Kidney (tissue), 22 donors: Measurements from ENCODE around the gene WDR4. TPM values are rescaled to one million over a fixed set of nuclear protein-coding genes. Genes with fewer than 3 reads are reported as not detected.
A peak's percentile ranks its signal among the peaks of the same experiment; 100 is the strongest.
"Not testable (repeated sequence)": the region's sequence is repeated elsewhere in the genome, so short reads cannot be mapped to it uniquely, and the experiment has no call there.

Experiments
- DNase-seq, 5 donors: peaks; one replicate each; pipeline ENCODE4 v3.0.0-alpha.2; 2013 to 2020
- FAIRE-seq: peaks from 2 replicates; lab custom pipeline; 2012; peaks lifted over from hg19 to GRCh38; lab: Jason Lieb, UNC
- H3K27ac ChIP-seq, 2 donors: one replicate each; pipeline ENCODE4 v1.7.0; 2013; ENCODE audit warnings: low read depth in 2 of 2, low read length in 2 of 2, inconsistent platforms in 1 of 2
- H3K27me3 ChIP-seq: one replicate; pipeline ENCODE4 v1.7.1; 2013; ENCODE audit warnings: low read length, inconsistent platforms; ENCODE audit not compliant: control insufficient read depth, insufficient read depth
- H3K36me3 ChIP-seq, 3 donors: one replicate each; pipeline versions ENCODE4 v1.7.0 to v1.7.1; 2013; ENCODE audit warnings: low read length in 3 of 3, control low read depth in 1 of 3, inconsistent platforms in 1 of 3; ENCODE audit not compliant: insufficient read depth in 3 of 3, control insufficient read depth in 2 of 3
- H3K4me1 ChIP-seq, 3 donors: one replicate each; pipeline versions ENCODE4 v1.7.0 to v1.7.1; 2013; ENCODE audit warnings: low read length in 3 of 3, inconsistent platforms in 1 of 3, low read depth in 1 of 3; ENCODE audit not compliant: control insufficient read depth in 2 of 3, insufficient read depth in 2 of 3
- H3K4me3 ChIP-seq, 3 donors: one replicate each; pipeline versions ENCODE4 v1.7.0 to v1.8.1; 2013; ENCODE audit warnings: low read length in 3 of 3, control low read depth in 1 of 3, inconsistent platforms in 1 of 3
- H3K9ac ChIP-seq, 3 donors: one replicate each; pipeline versions ENCODE4 v1.7.0 to v1.7.1; 2013; ENCODE audit warnings: low read length in 3 of 3, control low read depth in 1 of 3, inconsistent platforms in 1 of 3
- H3K9me3 ChIP-seq, 3 donors: one replicate each; pipeline versions ENCODE4 v1.7.0 to v1.7.1; 2013; ENCODE audit warnings: low read length in 3 of 3, control low read depth in 1 of 3, inconsistent platforms in 1 of 3; ENCODE audit not compliant: control insufficient read depth in 2 of 3, insufficient read depth in 1 of 3
- CTCF ChIP-seq: IDR thresholded peaks from 3 replicates; pipeline ENCODE4 v1.5.1; 2012; ENCODE audit warnings: mild to moderate bottlenecking, moderate library complexity, borderline replicate concordance; ENCODE audit not compliant: insufficient read depth; ENCODE audit errors: extremely low read depth
- intact Hi-C: fragments of 100-400 bp; cut with DNase I; formaldehyde crosslinking; loops from one replicate; pipeline ENCODE4 v1.11.1; 2022
- long read RNA-seq, 10 donors: library from polyadenylated mRNA in 1 of 10; unstranded in 1 of 10; transcript quantifications; one replicate each; pipeline ENCODE4 v2.0.0 and lab custom pipeline, GENCODE V29; 2021 to 2026
- polyA plus RNA-seq: library from polyadenylated mRNA; stranded (reverse); fragments of 350-450 nt; fragmentation: Illumina TruSeq; extraction: RNeasy Lipid Tissue Mini Kit (QIAGEN cat#74804); gene quantifications from one replicate; pipeline ENCODE4 v1.2.3, GENCODE V29; 2014; ENCODE audit warnings: low read depth, low replicate concordance; ENCODE audit not compliant: insufficient read depth
- total RNA-seq: library from RNA; stranded (reverse); fragmentation: NEBNext Ultra II Directional; extraction: Animal tissue kit (Norgen Biotek cat#: 25700); gene quantifications from one replicate; pipeline ENCODE4 v1.2.1, GENCODE V29; 2021
- donor health status: control.
- donor health status: control.
- donor health status: control.
- donor health status: control.
- donor health status: control.
- donor health status: DM: yes; HTN: yes; CAD: no.
- donor health status: Normal renal cell carcinoma (clear cell type).

The WDR4 gene
- total RNA-seq, result 20.4 TPM
- polyA plus RNA-seq, result 4.8 TPM
- long read RNA-seq, donor 1, partial matches to known transcripts, result 60 of 110 reads
- long read RNA-seq, donor 1, other reads (novel, unspliced or antisense), result 46 of 110 reads
- long read RNA-seq, donor 2, partial matches to known transcripts, result 0 of 2 reads
- long read RNA-seq, donor 2, other reads (novel, unspliced or antisense), result 0 of 2 reads
- long read RNA-seq, donor 3, partial matches to known transcripts, result 0 of 4 reads
- long read RNA-seq, donor 3, other reads (novel, unspliced or antisense), result 0 of 4 reads
- long read RNA-seq, donor 4, partial matches to known transcripts, result 0 of 1 reads
- long read RNA-seq, donor 4, other reads (novel, unspliced or antisense), result 0 of 1 reads
- long read RNA-seq, donor 5, result 0 reads
- long read RNA-seq, donor 6, partial matches to known transcripts, result 0 of 2 reads
- long read RNA-seq, donor 6, other reads (novel, unspliced or antisense), result 0 of 2 reads
- long read RNA-seq, donor 7, transcript WDR4-201 (12 exons, 1,471 nt), result major isoform, 7 of 33 reads
- long read RNA-seq, donor 7, partial matches to known transcripts, result 3 of 33 reads
- long read RNA-seq, donor 7, other reads (novel, unspliced or antisense), result 19 of 33 reads
- long read RNA-seq, donor 8, partial matches to known transcripts, result 0 of 5 reads
- long read RNA-seq, donor 8, other reads (novel, unspliced or antisense), result 0 of 5 reads
- long read RNA-seq, donor 9, partial matches to known transcripts, result 0 of 2 reads
- long read RNA-seq, donor 9, other reads (novel, unspliced or antisense), result 0 of 2 reads
- long read RNA-seq, donor 10, partial matches to known transcripts, result 0 of 1 reads
- long read RNA-seq, donor 10, other reads (novel, unspliced or antisense), result 0 of 1 reads

GRCh38 chr21:42878993-42879787 is at the start of gene WDR4:
WDR4 (minus strand) TSS chr21:42879539; CDS start chr21:42879495, 44 bp downstream.
- Histone ChIP-seq H3K36me3 (peaks cover 0 to 2% (median 2%) of the 10 kb centered on the region in 3 donors), H3K27ac (peak within 1 kb of the TSS; percentile 77 to 81), H3K4me1 (peaks cover 2 to 13% (median 8%) of the 10 kb centered on the region in 3 donors), H3K27me3 (no peaks in the 10 kb centered on the region), H3K4me3 (peak within 1 kb of the TSS; percentile 79 to 99 (median 96)), H3K9ac (peak within 1 kb of the TSS; percentile 88 to 99 (median 91)), H3K9me3 (no peaks in the 10 kb centered on the region)
- intact Hi-C loops, result no loop called here
- TF ChIP-seq CTCF, result no peak
- FAIRE-seq, result no peak
- DNase-seq, result peak; percentile 99

- H3K4me3 ChIP-seq, FAIRE-seq, intact Hi-C loops, H3K27ac ChIP-seq, H3K9me3 ChIP-seq, H3K27me3 ChIP-seq, H3K9ac ChIP-seq, DNase-seq, H3K4me1 ChIP-seq, H3K36me3 ChIP-seq: not testable (repeated sequence)
Observed at GRCh38 chr21:42927474-42928200, 48.3 kb upstream of the WDR4 start.

- Histone ChIP-seq H3K4me1 (peaks cover 0 to 5% (median 0%) of the 10 kb centered on the region in 3 donors), H3K27me3 (no peaks in the 10 kb centered on the region), H3K4me3 (no peak within 1 kb of the TSS), H3K9ac (no peak within 1 kb of the TSS), H3K9me3 (no peaks in the 10 kb centered on the region), H3K36me3 (no peaks in the 10 kb centered on the region), H3K27ac (no peak within 1 kb of the TSS)
- DNase-seq, result peak in 1 of 5 donors; percentile 18
- no peak for FAIRE-seq
- intact Hi-C loops, result no loop called here
- TF ChIP-seq CTCF, result no peak
Observed at GRCh38 chr21:42925114-42925926, 46.0 kb upstream of the WDR4 start, which contains the start of gene ERVH48-1. ERVH48-1 (minus strand) TSS chr21:42925630; CDS start chr21:42919006, 6,624 bp downstream.
